Spleen (tissue), 7 donors: ENCODE data around the gene CYB561D1.

Experiments used
- CTCF ChIP-seq, 11 experiments: fragments of 200-600 bp in 7 of 11; fragments of 450-650 bp in 4 of 11; sonication (generic) in 4 of 11; IDR thresholded peaks in 8 of 11; conservative IDR thresholded peaks in 3 of 11; 1 replicate in 7 of 11; 2 replicates in 4 of 11; pipeline versions ENCODE4 v1.4.0 to v1.8.0; 2016 to 2021; ENCODE audit warnings: antibody characterized with exemption in 11 of 11, inconsistent platforms in 4 of 11, mild to moderate bottlenecking in 1 of 11
- POLR2A ChIP-seq, 3 donors: fragments of 450-650 bp; IDR thresholded peaks; one replicate each; pipeline ENCODE4 v1.5.1; 2017; ENCODE audit warnings: antibody characterized with exemption in 3 of 3, mild to moderate bottlenecking in 1 of 3
- POLR2AphosphoS5 ChIP-seq, 3 donors: sonication (generic); formaldehyde crosslinking; IDR thresholded peaks; one replicate each; pipeline ENCODE4 v1.5.1; 2017; ENCODE audit warnings: antibody characterized with exemption in 3 of 3
- donor health status: DM: no; HTN: no; CAD: no; lungs with moderate emphysema.
- donor health status: DM: no; HTN: no; CAD: no.
- donor health status: DM: no; HTN: no; CAD: no.

GRCh38 chr1:109538827-109539555, 45.1 kb downstream of the CYB561D1 start:
- TF ChIP-seq CTCF (IDR thresholded peaks at IDR 0.05 in 8 of 11, conservative IDR thresholded peaks at IDR 0.05 in 3 of 11): no peak
- no peak for TF ChIP-seq POLR2A (IDR thresholded peaks at IDR 0.05)
- TF ChIP-seq POLR2AphosphoS5 (IDR thresholded peaks at IDR 0.05): no peak
